Forelimb muscle (tissue), 1 donor: ENCODE measurements around the gene PLPP4. TPM values are rescaled to one million over a fixed set of nuclear protein-coding genes. Genes with fewer than 3 reads are reported as not detected.

ENCODE experiments used
- DNase-seq: peaks from one replicate; pipeline ENCODE4 v3.0.0-alpha.2; 2013; ENCODE audit warnings: low read depth
- polyA plus RNA-seq: library from polyadenylated mRNA; unstranded; fragments of 120-200 nt; gene quantifications from one replicate; pipeline ENCODE4 v1.2.1, GENCODE V29; 2013; ENCODE audit not compliant: insufficient read length

The PLPP4 gene
- polyA plus RNA-seq, 1 donor = 0.10 TPM

DNA sequence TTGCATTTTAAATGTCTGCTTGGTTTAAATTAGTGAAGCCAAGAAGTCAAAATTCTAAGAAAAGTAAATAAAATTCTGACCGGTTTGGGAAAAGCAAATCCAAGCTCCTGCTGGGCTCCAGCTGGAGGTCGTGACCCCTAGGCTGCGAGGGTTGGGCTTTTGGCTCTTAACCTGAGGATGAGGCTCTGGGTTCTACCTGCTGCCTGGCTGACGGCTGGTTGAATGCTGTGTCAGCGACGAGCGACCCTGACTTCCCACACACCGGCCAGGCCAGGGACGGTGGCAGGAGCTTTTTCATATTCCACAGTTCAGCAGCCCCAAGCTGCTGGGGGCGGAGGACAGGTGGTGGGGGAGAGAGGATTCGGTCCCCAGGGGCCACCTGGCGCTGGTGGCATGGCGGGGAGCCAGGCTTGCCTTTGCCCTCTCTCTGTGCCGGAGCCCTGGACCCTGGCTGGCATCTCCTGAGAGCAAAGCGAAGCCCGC lies 843 bp upstream of the PLPP4 start:
- DNase-seq = no peak

DNA sequence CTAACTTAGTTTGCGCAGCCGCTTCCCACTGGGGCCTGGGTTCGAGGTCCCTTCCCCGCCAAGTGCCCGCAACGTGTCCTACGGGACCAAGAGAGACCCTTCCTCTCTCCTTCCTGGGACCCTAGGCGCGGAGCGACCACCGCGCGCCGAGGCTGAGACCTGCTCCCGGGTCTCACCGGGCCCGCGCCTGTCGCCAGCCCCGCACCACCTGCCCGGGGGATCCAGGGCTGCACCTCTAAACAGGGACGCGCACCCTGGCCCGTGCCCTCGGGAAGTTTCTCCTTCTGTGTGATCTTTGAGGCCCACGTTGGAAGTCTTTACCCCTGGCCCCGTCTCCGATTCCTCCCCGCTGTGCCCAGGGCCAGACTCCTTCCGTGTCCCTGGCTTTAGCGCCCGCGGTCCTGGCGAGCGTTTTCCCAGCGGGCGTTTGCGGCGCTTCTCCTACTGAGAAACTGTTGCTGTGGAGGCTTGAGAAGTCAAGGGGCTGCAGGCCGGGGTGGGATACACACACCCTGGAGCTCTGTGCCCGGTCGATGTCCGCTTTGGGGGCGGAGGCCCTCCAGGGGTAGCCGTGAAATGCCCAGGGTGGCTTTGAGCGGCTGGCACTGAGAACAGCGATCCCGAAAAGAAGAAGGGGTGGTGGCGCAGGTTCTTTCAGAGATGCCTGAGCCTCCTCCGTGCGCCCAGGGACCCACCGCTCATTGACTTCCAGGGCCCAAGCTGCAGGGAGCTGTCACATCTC lies 575 bp downstream of the PLPP4 start:
- DNase-seq = no peak

DNA sequence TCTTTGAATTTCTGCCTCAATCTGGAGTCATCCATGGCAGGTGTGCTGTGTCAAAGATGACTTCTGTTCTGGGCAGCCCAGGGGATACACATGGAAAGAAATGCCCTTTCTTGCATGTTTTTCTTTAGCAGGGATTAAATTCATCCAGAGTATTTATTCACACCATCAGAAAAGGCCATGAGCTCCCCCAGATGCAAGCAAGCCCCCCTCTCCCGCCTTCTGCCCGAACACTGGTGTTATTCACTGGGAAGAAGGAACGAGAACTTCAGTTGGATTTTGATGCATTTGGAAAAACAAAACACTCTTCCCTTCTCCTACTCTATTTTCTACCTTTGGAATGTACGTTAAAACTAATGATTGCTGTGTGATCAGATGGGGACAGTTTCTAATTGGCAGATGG lies 1.4 kb downstream of the PLPP4 start:
- no peak for DNase-seq

DNA sequence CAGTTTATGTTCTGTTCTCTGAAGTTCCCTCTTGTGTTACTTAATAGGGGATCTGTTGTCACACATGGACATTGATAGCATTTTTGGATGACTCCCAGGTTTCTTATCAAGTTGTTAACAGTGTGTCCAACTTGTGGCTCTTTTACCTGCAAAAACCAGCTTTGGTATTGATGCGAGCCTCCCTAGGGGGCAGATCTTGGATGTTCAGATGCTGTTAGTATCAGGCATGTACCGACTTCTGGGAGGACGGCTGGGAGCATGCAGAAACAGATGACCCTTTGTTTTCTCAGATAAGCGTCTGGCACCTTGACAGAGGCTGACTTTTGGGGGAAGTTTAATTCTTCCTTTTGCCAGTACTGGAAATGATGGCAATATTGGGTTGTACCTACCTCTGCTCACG lies 2.2 kb downstream of the PLPP4 start:
- no peak for DNase-seq

DNA sequence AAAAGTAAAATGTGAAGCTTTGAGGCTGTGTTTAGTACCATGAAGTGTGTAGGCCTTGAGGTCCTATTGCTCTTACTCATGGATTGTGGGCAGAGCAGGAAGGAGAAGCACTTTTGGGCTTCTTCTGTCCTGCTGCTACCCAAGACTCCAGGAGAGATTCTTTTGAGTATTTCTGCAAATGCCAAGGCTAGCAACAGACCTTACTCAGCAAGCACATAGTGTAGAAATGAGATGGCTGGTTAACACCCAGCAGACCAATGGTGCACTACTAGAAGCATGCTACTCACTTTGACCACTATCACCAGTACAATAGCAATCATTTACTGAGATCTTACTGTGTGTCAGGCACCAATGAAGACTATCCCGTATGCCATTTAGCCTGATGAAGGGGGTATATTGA lies 3.2 kb downstream of the PLPP4 start:
- DNase-seq = no peak

DNA sequence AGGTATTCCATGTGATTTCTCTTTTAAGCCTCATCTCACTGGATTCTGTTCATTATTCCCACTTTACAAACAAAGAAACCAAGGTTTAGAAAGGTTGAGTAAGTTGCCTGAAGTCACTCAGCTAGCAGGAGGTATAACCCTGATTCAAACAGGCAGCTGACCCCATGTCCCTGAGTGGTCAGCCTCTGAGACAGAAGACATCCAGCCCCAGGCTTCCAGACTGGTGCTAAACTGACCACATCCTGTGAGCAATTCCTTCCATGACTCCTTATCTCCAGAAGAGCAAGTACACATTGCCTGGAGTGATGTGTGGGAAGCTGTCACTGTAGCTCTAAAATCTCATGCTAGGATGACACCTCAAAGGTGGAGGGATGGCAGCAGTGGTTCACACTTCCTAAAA lies 3.7 kb downstream of the PLPP4 start:
- no peak for DNase-seq

- DNase-seq = no peak
These were observed 5.1 kb downstream of the PLPP4 start for GRCh38 chr10:120462018-120462682.

DNA sequence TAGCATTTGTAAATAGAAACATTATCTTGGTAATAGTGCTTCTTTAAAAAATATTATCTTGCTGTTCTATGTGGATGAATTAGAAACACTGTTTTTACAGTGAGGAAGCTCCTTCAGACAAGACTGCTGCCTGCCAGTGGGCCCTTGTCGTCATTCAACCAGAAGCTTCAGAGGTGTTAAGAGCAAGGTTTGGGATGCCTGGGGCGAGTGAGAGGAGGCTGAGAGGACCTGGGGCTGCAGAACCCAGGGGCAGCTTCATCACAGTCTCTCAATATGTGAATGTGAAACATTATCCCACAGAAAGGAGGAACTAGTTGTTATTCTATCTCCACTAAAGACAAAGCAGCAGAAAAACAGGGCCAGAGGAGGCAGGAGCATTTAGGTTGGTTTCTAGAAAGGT lies 8.1 kb downstream of the PLPP4 start:
- no peak for DNase-seq

GRCh38 chr10:120466006-120466405 lies 9.0 kb downstream of the PLPP4 start:
- no peak for DNase-seq

GRCh38 chr10:120473593-120473992 lies 16.6 kb downstream of the PLPP4 start:
- no peak for DNase-seq

- no peak for DNase-seq
These were observed 17.9 kb downstream of the PLPP4 start for GRCh38 chr10:120474956-120475355.

DNA sequence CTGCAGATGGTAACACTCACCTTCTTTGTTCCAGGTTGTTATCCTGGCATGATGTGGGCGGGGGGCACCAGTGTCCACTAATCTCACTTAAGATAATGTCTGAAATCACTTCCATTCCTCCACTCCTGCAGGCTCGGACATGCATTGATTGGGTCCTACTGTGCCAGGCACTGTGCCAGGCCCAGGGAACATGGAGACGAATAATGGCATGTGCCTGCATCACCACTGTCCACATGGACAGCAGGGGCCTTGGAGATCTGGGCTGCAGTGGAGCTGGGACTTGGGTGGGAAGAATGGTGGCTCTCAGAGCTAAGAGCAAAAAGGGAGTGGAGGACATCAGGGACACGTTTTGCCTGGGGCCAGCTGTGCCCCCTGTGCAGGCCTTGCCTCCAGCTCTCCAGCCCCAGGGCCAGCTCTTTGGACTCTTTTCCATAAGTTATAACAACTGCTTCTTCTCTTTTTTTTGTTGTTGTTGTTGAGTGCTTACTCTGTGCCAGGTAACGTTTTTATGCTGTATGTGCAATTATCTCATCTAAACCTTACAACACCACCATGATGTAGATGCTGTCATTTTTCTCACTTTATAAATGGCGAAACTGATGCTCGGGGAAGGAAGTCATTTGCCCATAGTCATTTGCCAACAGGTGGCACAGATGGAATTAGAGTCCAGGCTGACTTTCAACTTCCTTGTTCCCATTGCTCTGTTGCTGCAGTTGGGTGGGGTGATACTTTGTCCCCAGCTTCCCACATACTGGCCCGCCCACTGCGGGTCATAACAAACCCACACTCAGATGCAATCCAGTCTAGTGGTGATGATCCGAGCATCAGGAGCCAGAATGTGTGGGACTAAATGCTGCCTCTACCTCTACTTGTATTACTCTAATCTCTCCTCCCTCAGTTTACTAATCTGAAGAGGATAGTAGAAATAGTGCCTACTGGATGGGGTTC lies 19.1 kb downstream of the PLPP4 start:
- DNase-seq = no peak

- no peak for DNase-seq
These were observed 20.2 kb downstream of the PLPP4 start for GRCh38 chr10:120477021-120477742.

- DNase-seq = no peak
These were observed 20.7 kb downstream of the PLPP4 start for GRCh38 chr10:120477743-120478141.

- no peak for DNase-seq
These were observed 21.4 kb downstream of the PLPP4 start for GRCh38 chr10:120478386-120478785.

GRCh38 chr10:120479506-120479905 lies 22.5 kb downstream of the PLPP4 start:
- DNase-seq = no peak

GRCh38 chr10:120480065-120480600 lies 23.1 kb downstream of the PLPP4 start:
- no peak for DNase-seq

- DNase-seq = no peak
These were observed 23.8 kb downstream of the PLPP4 start for GRCh38 chr10:120480848-120481247.

DNA sequence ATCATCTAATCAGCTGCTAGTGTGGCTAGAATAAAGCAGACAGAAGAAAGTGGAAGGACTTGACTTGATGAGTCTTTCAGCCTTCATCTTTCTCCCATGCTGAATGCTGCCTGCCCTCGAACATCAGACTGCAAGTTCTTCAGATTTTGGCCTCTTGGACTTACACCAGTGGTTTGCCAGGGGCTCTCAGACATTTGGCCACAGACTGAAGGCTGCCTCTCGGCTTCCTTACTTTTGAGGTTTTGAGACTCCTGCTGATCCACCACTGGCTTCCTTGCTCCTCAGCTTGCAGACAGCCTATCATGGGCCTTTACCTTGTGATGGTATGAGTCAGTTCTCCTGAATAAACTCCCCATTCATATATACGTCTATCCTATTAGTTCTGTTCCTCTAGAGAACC lies 26.0 kb downstream of the PLPP4 start:
- no peak for DNase-seq

DNA sequence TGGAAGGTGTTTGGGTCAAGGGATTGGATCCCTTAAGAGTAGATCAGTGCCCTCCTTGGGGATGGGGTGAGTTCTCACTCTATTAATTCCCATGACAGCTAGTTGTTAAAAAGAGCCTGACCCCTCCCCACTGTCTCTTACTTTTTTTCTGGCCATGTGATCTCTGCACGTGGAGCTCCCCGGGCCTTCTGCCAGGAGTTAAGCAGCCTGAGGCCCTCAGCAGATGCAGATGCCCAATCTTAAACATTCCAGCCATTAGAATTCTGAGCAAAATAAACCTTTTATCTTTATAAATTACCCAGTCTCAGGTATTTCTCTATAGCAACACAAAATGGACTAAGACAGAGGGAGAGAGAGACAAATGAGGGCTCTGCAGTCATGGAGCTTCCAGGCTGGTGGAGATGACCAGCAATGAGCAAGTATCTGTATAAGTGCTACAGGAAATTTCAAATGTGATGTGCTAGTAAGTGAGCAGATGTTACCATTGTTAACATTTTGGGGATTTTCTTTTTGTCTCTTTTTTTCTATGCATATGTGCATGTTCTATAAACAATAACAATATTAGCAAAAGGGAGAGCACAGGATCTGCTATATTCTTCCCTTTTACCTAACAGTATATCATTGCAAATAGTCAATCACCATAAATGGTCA lies 26.7 kb downstream of the PLPP4 start:
- DNase-seq = no peak

DNA sequence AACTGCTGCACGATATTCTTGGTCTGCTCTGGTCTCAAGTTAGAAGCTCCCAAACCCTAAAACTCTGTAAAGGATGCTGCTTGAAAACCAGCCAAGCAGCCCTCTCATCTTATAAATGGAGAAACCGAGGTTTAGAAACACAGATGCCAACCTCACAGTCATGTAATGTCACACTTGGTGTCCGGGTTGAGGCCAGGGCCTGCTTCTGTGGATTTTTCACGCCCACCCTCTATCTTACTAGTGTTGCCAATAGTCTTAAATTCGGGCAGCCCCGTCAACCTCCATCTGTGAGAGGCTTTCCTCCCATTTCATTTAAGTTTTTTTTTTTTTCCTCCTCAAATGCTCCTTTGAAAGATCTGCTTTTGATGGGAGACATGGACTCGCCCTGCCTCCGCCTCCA lies 28.9 kb downstream of the PLPP4 start:
- no peak for DNase-seq
